Activated T-cell treated with anti-CD3 and anti-CD28 coated beads, Interleukin-2, amount 50 U/mL, for 24 hours (primary cell): ENCODE results near the gene WDR70.

ENCODE experiments used
- DNase-seq: peaks from one replicate; pipeline ENCODE4 v3.0.0-alpha.2; 2020
- H3K27ac Mint-ChIP-seq: 2 replicates; pipeline ENCODE4 v1.8.0; 2020; ENCODE audit warnings: mild to moderate bottlenecking, mixed read lengths
- H3K27me3 Mint-ChIP-seq: 2 replicates; pipeline ENCODE4 v1.8.0; 2020; ENCODE audit warnings: mixed read lengths
- H3K36me3 Mint-ChIP-seq: 2 replicates; pipeline ENCODE4 v1.8.0; 2020; ENCODE audit warnings: low read depth, mixed read lengths
- H3K4me1 Mint-ChIP-seq: 2 replicates; pipeline ENCODE4 v1.8.0; 2020; ENCODE audit warnings: low read depth, mixed read lengths
- H3K4me3 Mint-ChIP-seq: 2 replicates; pipeline ENCODE4 v1.8.0; 2020; ENCODE audit warnings: mild to moderate bottlenecking, moderate library complexity, mixed read lengths
- H3K9me3 Mint-ChIP-seq: 2 replicates; pipeline ENCODE4 v1.8.0; 2020; ENCODE audit warnings: mixed read lengths

Gene WDR70

DNA sequence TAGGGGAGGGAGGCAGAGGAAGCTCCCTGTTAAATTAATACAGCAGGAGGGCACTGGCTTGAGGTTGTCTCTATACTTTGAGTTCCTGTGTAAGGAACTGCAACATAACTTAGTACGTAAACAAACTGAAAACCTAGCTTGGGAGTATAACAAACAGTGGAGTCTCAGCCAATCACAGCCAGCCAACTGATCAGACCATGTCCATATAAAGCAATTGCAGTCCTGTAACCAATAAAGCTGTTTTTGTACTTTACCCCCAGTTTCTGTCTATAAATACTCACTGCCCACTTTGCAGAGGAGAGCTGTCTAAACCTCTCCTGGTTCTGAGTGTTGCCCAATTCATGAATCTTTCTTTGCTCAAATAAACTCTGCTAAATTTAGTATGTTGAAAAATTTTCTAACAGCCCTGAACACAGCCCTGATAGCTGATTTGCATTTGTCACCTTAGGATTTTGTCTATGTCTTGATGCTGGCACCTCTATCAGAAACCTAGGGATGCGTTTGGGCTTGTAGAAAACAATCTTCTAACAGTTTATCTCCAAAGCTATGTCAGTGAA, 420.8 kb downstream of the WDR70 start:
- Mint-ChIP-seq H3K4me3 (no peak overlapping the region), H3K27me3 (peaks cover 11% of the 10 kb centered on the region), H3K4me1 (no peaks in the 10 kb centered on the region), H3K27ac (no peak overlapping the region), H3K9me3 (peaks cover 7% of the 10 kb centered on the region), H3K36me3 (no peaks in the 10 kb centered on the region)
- no peak for DNase-seq

DNA sequence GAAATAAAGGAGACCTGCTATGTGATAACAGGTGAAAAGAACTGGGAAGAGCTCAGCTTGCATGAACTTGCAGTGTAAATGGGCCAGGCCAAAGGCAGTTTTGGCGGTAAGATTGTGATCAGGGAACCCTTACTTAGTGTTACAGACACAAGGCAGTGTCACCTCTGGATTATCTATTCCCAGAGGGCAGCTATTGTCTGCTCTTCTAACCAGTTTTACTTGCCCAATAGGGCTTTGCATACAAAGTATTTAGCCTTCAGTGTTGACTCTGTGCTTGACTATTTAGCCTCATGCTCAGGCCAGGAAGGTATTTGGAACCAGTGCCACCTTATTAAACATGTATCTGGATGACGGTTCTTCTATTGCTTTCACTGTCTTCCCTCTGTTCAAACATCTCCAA, 422.4 kb downstream of the WDR70 start:
- no peak overlapping the region for H3K27ac Mint-ChIP-seq
- H3K4me3 Mint-ChIP-seq = no peak overlapping the region
- H3K27me3 Mint-ChIP-seq = peaks cover 11% of the 10 kb centered on the region
- H3K36me3 Mint-ChIP-seq = no peaks in the 10 kb centered on the region
- no peak for DNase-seq
- no peaks in the 10 kb centered on the region for H3K4me1 Mint-ChIP-seq
- peaks cover 3% of the 10 kb centered on the region for H3K9me3 Mint-ChIP-seq
